Caco-2 (cell line): ENCODE results near the gene POTEG. TPM values are rescaled to one million over a fixed set of nuclear protein-coding genes. Genes with fewer than 3 reads are reported as not detected.
"Not testable (repeated sequence)": the region's sequence is repeated elsewhere in the genome, so short reads cannot be mapped to it uniquely, and the experiment has no call there.

Experiments used
- BruUV-seq: library from RNA; stranded (reverse); fragments of 400-500 nt; replicated peaks from 2 replicates; lab custom pipeline; 2021; lab: Mats Ljungman, UMichigan
- CTCF ChIA-PET: fragments of 300-600 bp; sonication (Branson Sonifier 250); formaldehyde crosslinking; loops from one replicate; lab custom pipeline; 2022; ENCODE audit warnings: antibody characterized with exemption; lab: Charles Lee
- POLR2A ChIA-PET: fragments of 300-600 bp; sonication (Branson Sonifier 250); formaldehyde crosslinking; loops from one replicate; lab custom pipeline; 2022; ENCODE audit warnings: antibody characterized with exemption; lab: Charles Lee
- DNase-seq, 2 experiments: peaks; one replicate each; pipeline versions ENCODE4 v3.0.0 to v3.0.0-alpha.2; 2020 to 2022
- H3K27me3 ChIP-seq: replicated peaks from 2 replicates; pipeline ENCODE4 v1.6.0; 2011; ENCODE audit warnings: low read length; ENCODE audit not compliant: control insufficient read depth, insufficient read depth
- H3K36me3 ChIP-seq: 2 replicates; pipeline ENCODE4 v1.5.1; 2011; ENCODE audit warnings: low read length; ENCODE audit not compliant: control insufficient read depth, insufficient read depth
- H3K4me1 ChIP-seq: fragments of 250-450 bp; sonication (Bioruptor Pico); 2 replicates; pipeline ENCODE4 v1.5.1; 2020; ENCODE audit warnings: mild to moderate bottlenecking
- H3K4me3 ChIP-seq: 2 replicates; pipeline ENCODE4 v1.5.1; 2011; ENCODE audit warnings: low read depth, mild to moderate bottlenecking, control low read depth, low read length
- H3K9me3 ChIP-seq: fragments of 250-450 bp; sonication (Bioruptor Pico); 2 replicates; pipeline ENCODE4 v1.5.1; 2020; ENCODE audit warnings: mild to moderate bottlenecking, moderate library complexity
- H3K27ac Mint-ChIP-seq: one replicate; pipeline ENCODE4 v1.8.0; 2022; ENCODE audit warnings: mixed read lengths; ENCODE audit not compliant: unreplicated experiment
- H3K27me3 Mint-ChIP-seq: one replicate; pipeline ENCODE4 v1.8.0; 2022; ENCODE audit warnings: mixed read lengths; ENCODE audit not compliant: insufficient read depth, unreplicated experiment
- H3K36me3 Mint-ChIP-seq: one replicate; pipeline ENCODE4 v1.8.0; 2022; ENCODE audit warnings: mild to moderate bottlenecking, mixed read lengths; ENCODE audit not compliant: insufficient read depth, unreplicated experiment
- H3K4me1 Mint-ChIP-seq: one replicate; pipeline ENCODE4 v1.8.0; 2022; ENCODE audit warnings: low read depth, mixed read lengths; ENCODE audit not compliant: unreplicated experiment
- H3K4me3 Mint-ChIP-seq: one replicate; pipeline ENCODE4 v1.8.0; 2022; ENCODE audit warnings: mild to moderate bottlenecking, moderate library complexity, mixed read lengths; ENCODE audit not compliant: unreplicated experiment
- H3K9me3 Mint-ChIP-seq: one replicate; pipeline ENCODE4 v1.8.0; 2022; ENCODE audit warnings: mixed read lengths; ENCODE audit not compliant: unreplicated experiment
- intact Hi-C: fragments of 100-400 bp; cut with micrococcal nuclease; formaldehyde crosslinking; loops from one replicate; pipeline ENCODE4 v1.10.0; 2022; ENCODE audit not compliant: unreplicated experiment
- total RNA-seq: library from RNA; stranded (reverse); gene quantifications from 2 replicates; pipeline ENCODE4 v1.2.3, GENCODE V29; 2022

POTEG gene
- total RNA-seq, 1 experiment from 2014 or later: not detected

GRCh38 chr14:19437126-19437443 is 2.9 kb upstream of the POTEG start:
- H3K27me3 ChIP-seq, CTCF ChIA-PET, H3K36me3 ChIP-seq, H3K9me3 ChIP-seq, H3K4me3 Mint-ChIP-seq, intact Hi-C loops, H3K36me3 Mint-ChIP-seq, H3K4me1 ChIP-seq, POLR2A ChIA-PET, H3K4me3 ChIP-seq, H3K4me1 Mint-ChIP-seq, DNase-seq, H3K9me3 Mint-ChIP-seq, H3K27ac Mint-ChIP-seq, H3K27me3 Mint-ChIP-seq, BruUV-seq: not testable (repeated sequence)

GRCh38 chr14:19436311-19437125 is 2.4 kb upstream of the POTEG start:
- POLR2A ChIA-PET, H3K27me3 Mint-ChIP-seq, BruUV-seq, H3K4me3 Mint-ChIP-seq, CTCF ChIA-PET, H3K4me1 Mint-ChIP-seq, H3K36me3 Mint-ChIP-seq, intact Hi-C loops, DNase-seq, H3K4me1 ChIP-seq, H3K27me3 ChIP-seq, H3K36me3 ChIP-seq, H3K9me3 Mint-ChIP-seq, H3K4me3 ChIP-seq, H3K9me3 ChIP-seq, H3K27ac Mint-ChIP-seq: not testable (repeated sequence)

- H3K4me3 ChIP-seq, POLR2A ChIA-PET, H3K9me3 ChIP-seq, H3K27me3 ChIP-seq, H3K4me1 Mint-ChIP-seq, H3K4me3 Mint-ChIP-seq, H3K36me3 Mint-ChIP-seq, H3K27ac Mint-ChIP-seq, intact Hi-C loops, H3K36me3 ChIP-seq, H3K4me1 ChIP-seq, CTCF ChIA-PET, DNase-seq, H3K9me3 Mint-ChIP-seq, BruUV-seq, H3K27me3 Mint-ChIP-seq: not testable (repeated sequence)
Measured at GRCh38 chr14:19435852-19436251, 1.7 kb upstream of the POTEG start.

GRCh38 chr14:19434891-19435290 is 750 bp upstream of the POTEG start:
- H3K9me3 Mint-ChIP-seq, DNase-seq, H3K36me3 Mint-ChIP-seq, H3K4me1 Mint-ChIP-seq, H3K27me3 ChIP-seq, POLR2A ChIA-PET, H3K4me3 ChIP-seq, BruUV-seq, H3K27me3 Mint-ChIP-seq, H3K4me3 Mint-ChIP-seq, H3K36me3 ChIP-seq, H3K9me3 ChIP-seq, intact Hi-C loops, H3K27ac Mint-ChIP-seq, CTCF ChIA-PET, H3K4me1 ChIP-seq: not testable (repeated sequence)

GRCh38 chr14:19433765-19434164 is 376 bp downstream of the POTEG start:
- H3K36me3 ChIP-seq, H3K27me3 Mint-ChIP-seq, H3K4me3 ChIP-seq, CTCF ChIA-PET, DNase-seq, intact Hi-C loops, BruUV-seq, H3K36me3 Mint-ChIP-seq, H3K27me3 ChIP-seq, H3K4me1 Mint-ChIP-seq, H3K9me3 ChIP-seq, H3K4me3 Mint-ChIP-seq, H3K4me1 ChIP-seq, POLR2A ChIA-PET, H3K9me3 Mint-ChIP-seq, H3K27ac Mint-ChIP-seq: not testable (repeated sequence)

GRCh38 chr14:19408519-19408918 is 25.6 kb downstream of the POTEG start:
- H3K9me3 Mint-ChIP-seq, BruUV-seq, H3K36me3 Mint-ChIP-seq, H3K27me3 ChIP-seq, CTCF ChIA-PET, H3K4me1 Mint-ChIP-seq, H3K4me1 ChIP-seq, H3K27ac Mint-ChIP-seq, H3K4me3 ChIP-seq, POLR2A ChIA-PET, DNase-seq, H3K4me3 Mint-ChIP-seq, intact Hi-C loops, H3K36me3 ChIP-seq, H3K27me3 Mint-ChIP-seq, H3K9me3 ChIP-seq: not testable (repeated sequence)

GRCh38 chr14:19402097-19402496 is 32.0 kb downstream of the POTEG start:
- H3K9me3 ChIP-seq, H3K9me3 Mint-ChIP-seq, H3K27me3 ChIP-seq, H3K36me3 ChIP-seq, DNase-seq, BruUV-seq, H3K27ac Mint-ChIP-seq, intact Hi-C loops, CTCF ChIA-PET, H3K4me1 ChIP-seq, H3K4me1 Mint-ChIP-seq, H3K4me3 ChIP-seq, H3K36me3 Mint-ChIP-seq, H3K27me3 Mint-ChIP-seq, H3K4me3 Mint-ChIP-seq, POLR2A ChIA-PET: not testable (repeated sequence)
